Measurements from ENCODE around the gene INTS6L.
"Not testable (repeated sequence)": the region's sequence is repeated elsewhere in the genome, so short reads cannot be mapped to it uniquely, and the experiment has no call there.

The INTS6L gene

DNA sequence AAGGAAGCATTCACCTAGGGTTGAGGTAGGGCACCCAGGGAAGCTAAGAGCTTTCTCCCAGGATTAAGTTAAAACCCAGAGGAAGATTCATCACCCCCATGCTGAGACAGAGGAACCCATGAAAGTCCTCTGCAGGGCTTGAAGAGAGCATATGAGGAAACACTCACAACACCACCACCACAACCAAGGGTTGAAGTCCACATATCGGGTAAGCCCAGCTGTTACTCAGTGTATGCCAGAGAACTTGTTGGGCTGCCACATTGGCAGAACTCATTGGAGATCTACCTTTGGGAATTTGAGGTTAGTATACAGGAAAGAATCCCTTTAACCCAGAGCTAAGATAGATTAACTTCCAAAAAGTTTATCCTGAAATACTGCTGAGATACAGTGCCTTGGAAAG lies 75.1 kb downstream of the INTS6L start:
- DNase-seq (ENCODE audit: low spot score) (no peak), ATAC-seq (ENCODE audit: low read depth) (no peak)
- H3K4me3 ChIP-seq (ENCODE audit: severe bottlenecking), result no peak overlapping the region
- H3K36me3 ChIP-seq (ENCODE audit: low read depth), result no peaks in the 10 kb centered on the region
- H3K27ac ChIP-seq (ENCODE audit: poor library complexity, severe bottlenecking), result no peak overlapping the region
- TF ChIP-seq, protein P1, sequence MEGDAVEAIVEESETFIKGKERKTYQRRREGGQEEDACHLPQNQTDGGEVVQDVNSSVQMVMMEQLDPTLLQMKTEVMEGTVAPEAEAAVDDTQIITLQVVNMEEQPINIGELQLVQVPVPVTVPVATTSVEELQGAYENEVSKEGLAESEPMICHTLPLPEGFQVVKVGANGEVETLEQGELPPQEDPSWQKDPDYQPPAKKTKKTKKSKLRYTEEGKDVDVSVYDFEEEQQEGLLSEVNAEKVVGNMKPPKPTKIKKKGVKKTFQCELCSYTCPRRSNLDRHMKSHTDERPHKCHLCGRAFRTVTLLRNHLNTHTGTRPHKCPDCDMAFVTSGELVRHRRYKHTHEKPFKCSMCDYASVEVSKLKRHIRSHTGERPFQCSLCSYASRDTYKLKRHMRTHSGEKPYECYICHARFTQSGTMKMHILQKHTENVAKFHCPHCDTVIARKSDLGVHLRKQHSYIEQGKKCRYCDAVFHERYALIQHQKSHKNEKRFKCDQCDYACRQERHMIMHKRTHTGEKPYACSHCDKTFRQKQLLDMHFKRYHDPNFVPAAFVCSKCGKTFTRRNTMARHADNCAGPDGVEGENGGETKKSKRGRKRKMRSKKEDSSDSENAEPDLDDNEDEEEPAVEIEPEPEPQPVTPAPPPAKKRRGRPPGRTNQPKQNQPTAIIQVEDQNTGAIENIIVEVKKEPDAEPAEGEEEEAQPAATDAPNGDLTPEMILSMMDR (IDR thresholded peaks at IDR 0.05; ENCODE audit: poor library complexity, severe bottlenecking), result no peak
- H3K9me3 ChIP-seq (ENCODE audit: severe bottlenecking), result no peaks in the 10 kb centered on the region
- no peaks in the 10 kb centered on the region for H3K4me1 ChIP-seq (ENCODE audit: insufficient read depth, poor library complexity, severe bottlenecking)
- no peaks in the 10 kb centered on the region for H3K27me3 ChIP-seq (ENCODE audit: insufficient read depth, poor library complexity, severe bottlenecking)

DNA sequence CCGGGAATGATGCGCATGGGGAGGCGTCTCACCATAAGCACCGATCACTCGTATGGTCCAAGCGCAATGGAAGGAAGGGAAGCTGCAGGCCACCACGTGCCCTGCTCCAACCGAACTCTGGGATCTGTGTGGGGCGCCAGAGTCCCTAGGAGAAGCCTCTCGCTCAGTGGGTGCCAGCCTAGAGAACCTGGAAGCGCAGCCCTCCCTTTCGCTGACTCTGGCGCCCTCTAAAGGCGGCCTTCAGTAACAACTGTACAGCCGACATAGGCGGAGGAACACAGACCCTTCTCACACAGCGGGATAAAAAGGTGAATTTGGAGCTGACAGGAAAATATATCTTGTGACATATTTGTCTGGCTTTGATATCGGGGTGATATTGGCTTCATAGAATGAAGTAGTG lies 76.0 kb downstream of the INTS6L start:
- DNase-seq (ENCODE audit: low spot score) (no peak), ATAC-seq (ENCODE audit: low read depth) (no peak)
- no peaks in the 10 kb centered on the region for H3K36me3 ChIP-seq (ENCODE audit: low read depth)
- no peaks in the 10 kb centered on the region for H3K9me3 ChIP-seq (ENCODE audit: severe bottlenecking)
- H3K27me3 ChIP-seq (ENCODE audit: insufficient read depth, poor library complexity, severe bottlenecking), result no peaks in the 10 kb centered on the region
- H3K4me1 ChIP-seq (ENCODE audit: insufficient read depth, poor library complexity, severe bottlenecking), result no peaks in the 10 kb centered on the region
- TF ChIP-seq, protein P1 (IDR thresholded peaks at IDR 0.05; ENCODE audit: poor library complexity, severe bottlenecking), result peak; percentile 20
- no peak overlapping the region for H3K27ac ChIP-seq (ENCODE audit: poor library complexity, severe bottlenecking)
- H3K4me3 ChIP-seq (ENCODE audit: severe bottlenecking), result no peak overlapping the region

DNA sequence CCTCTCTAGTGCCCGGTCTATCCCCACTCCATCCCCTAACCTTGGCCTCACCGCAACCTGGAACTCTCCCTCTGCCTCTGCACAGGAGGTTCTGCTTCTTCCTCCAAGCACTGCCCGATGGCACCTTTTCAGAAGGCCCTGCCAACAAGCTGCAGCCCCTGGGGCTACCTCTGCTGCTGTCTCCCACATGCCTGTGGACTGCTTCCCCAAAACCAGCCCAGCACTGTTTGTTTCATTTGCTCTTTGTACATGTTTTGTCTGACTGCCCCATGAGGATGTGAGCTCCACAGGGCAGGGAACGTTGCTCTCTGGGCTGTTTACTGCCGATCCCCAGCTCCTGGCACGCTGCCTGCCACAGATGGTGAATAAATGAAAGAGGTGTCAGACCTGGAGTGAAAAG lies 85.4 kb downstream of the INTS6L start:
- Histone ChIP-seq H3K4me1 (ENCODE audit: insufficient read depth, poor library complexity, severe bottlenecking) (no peaks in the 10 kb centered on the region), H3K27ac (ENCODE audit: poor library complexity, severe bottlenecking) (no peak overlapping the region), H3K9me3 (ENCODE audit: severe bottlenecking) (no peaks in the 10 kb centered on the region), H3K36me3 (ENCODE audit: low read depth) (no peaks in the 10 kb centered on the region), H3K27me3 (ENCODE audit: insufficient read depth, poor library complexity, severe bottlenecking) (no peaks in the 10 kb centered on the region), H3K4me3 (ENCODE audit: severe bottlenecking) (no peak overlapping the region)
- no peak for ATAC-seq (ENCODE audit: low read depth)
- DNase-seq (ENCODE audit: low spot score), result no peak
- TF ChIP-seq, protein P1 (IDR thresholded peaks at IDR 0.05; ENCODE audit: poor library complexity, severe bottlenecking), result no peak

DNA sequence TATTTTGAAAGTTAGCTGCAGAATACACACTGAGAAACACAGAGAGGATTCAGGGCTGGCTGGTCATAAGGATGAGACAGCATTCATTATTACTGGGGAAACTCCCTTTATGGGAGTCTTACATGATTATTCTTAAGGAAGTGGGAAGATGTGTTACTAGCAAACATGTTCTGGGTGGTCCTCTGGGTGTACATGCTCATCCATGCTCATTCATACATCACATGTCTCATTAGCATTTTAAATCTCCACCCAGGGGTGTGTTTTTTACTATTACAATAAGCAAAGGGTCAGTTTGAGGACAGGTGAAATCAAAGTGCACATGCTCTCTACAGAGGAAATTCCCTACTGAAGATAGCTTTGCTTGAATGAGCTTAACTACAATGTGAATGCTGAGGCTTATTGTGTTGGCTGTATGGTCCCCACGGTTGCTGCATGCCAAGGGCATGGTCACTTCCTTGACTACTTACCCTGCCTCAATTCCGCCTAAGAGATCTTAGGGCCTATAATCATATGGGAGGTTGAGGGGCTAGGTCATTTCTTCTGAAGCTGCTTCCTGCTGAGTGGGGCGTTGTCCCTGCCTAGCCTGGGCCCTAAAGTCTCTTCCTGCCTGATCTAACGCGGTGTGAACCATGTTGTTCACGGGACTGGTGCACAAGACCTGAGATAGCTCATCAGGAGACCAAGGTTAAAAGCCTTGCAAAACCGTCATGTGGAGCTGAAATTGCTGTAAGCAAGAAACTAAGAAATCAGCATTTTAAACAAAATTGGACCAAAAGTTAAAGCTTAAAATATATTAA lies 104.1 kb downstream of the INTS6L start:
- not testable (repeated sequence) for H3K9me3 ChIP-seq (ENCODE audit: severe bottlenecking); ATAC-seq (ENCODE audit: low read depth); H3K4me1 ChIP-seq (ENCODE audit: insufficient read depth, poor library complexity, severe bottlenecking); H3K4me3 ChIP-seq (ENCODE audit: severe bottlenecking); DNase-seq (ENCODE audit: low spot score); H3K27me3 ChIP-seq (ENCODE audit: insufficient read depth, poor library complexity, severe bottlenecking); H3K36me3 ChIP-seq (ENCODE audit: low read depth); H3K27ac ChIP-seq (ENCODE audit: poor library complexity, severe bottlenecking)

DNA sequence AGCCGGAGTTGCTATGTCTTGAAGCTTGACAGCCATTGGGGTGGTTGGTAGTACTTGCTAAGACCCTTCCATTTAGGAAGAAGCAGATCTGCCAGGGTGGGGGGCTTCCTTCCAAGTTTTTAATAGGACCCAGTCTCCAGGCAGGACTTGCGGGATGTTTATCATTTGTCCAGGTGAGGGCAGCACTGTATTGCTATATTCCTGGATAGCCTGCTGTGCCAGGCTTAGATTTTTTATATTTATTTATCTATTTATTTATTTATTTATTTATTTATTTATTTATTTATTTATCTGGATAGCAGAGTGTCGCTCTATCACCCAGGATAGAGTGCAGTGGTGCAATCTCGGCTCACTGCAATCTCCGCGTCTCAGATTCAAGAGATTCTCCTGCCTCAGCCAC lies 105.5 kb downstream of the INTS6L start:
- Histone ChIP-seq H3K9me3 (ENCODE audit: severe bottlenecking) (no peaks in the 10 kb centered on the region), H3K27me3 (ENCODE audit: insufficient read depth, poor library complexity, severe bottlenecking) (no peaks in the 10 kb centered on the region), H3K4me1 (ENCODE audit: insufficient read depth, poor library complexity, severe bottlenecking) (no peaks in the 10 kb centered on the region), H3K36me3 (ENCODE audit: low read depth) (no peaks in the 10 kb centered on the region), H3K27ac (ENCODE audit: poor library complexity, severe bottlenecking) (no peak overlapping the region), H3K4me3 (ENCODE audit: severe bottlenecking) (no peak overlapping the region)
- DNase-seq (ENCODE audit: low spot score), result no peak
- TF ChIP-seq, protein P1 (IDR thresholded peaks at IDR 0.05; ENCODE audit: poor library complexity, severe bottlenecking), result peak; percentile 16
- ATAC-seq (ENCODE audit: low read depth), result no peak
